ENCODE data around the gene LRCOL1.

Gene LRCOL1

GRCh38 chr12:132569856-132570480, 40.4 kb downstream of the LRCOL1 start:
- in situ Hi-C loops (cut with MboI; ENCODE audit: low sequenced_read_pairs) = no loop called here

GRCh38 chr12:132568826-132569480, 41.4 kb downstream of the LRCOL1 start:
- in situ Hi-C loops (cut with MboI; ENCODE audit: low sequenced_read_pairs) = no loop called here

GRCh38 chr12:132568301-132568700, 42.1 kb downstream of the LRCOL1 start:
- in situ Hi-C loops (cut with MboI; ENCODE audit: low sequenced_read_pairs) = no loop called here

- in situ Hi-C loops (cut with MboI; ENCODE audit: low sequenced_read_pairs) = no loop called here
Observed at GRCh38 chr12:132566516-132567131, 43.8 kb downstream of the LRCOL1 start.

- in situ Hi-C loops (cut with MboI; ENCODE audit: low sequenced_read_pairs) = no loop called here
Observed at GRCh38 chr12:132565365-132565764, 45.0 kb downstream of the LRCOL1 start.

- in situ Hi-C loops (cut with MboI; ENCODE audit: low sequenced_read_pairs) = no loop called here
Observed at GRCh38 chr12:132563911-132564310, 46.5 kb downstream of the LRCOL1 start.

- in situ Hi-C loops (cut with MboI; ENCODE audit: low sequenced_read_pairs) = no loop called here
Observed at GRCh38 chr12:132562489-132563021, 47.8 kb downstream of the LRCOL1 start.

- in situ Hi-C loops (cut with MboI; ENCODE audit: low sequenced_read_pairs) = no loop called here
Observed at GRCh38 chr12:132561427-132562156, 48.8 kb downstream of the LRCOL1 start.

- in situ Hi-C loops (cut with MboI; ENCODE audit: low sequenced_read_pairs) = no loop called here
Observed at GRCh38 chr12:132560614-132561426, 49.6 kb downstream of the LRCOL1 start.

GRCh38 chr12:132560364-132560613, 50.1 kb downstream of the LRCOL1 start:
- in situ Hi-C loops (cut with MboI; ENCODE audit: low sequenced_read_pairs) = no loop called here

- in situ Hi-C loops (cut with MboI; ENCODE audit: low sequenced_read_pairs) = no loop called here
Observed at GRCh38 chr12:132559652-132560363, 50.6 kb downstream of the LRCOL1 start.

GRCh38 chr12:132558861-132559623, 51.3 kb downstream of the LRCOL1 start:
- in situ Hi-C loops (cut with MboI; ENCODE audit: low sequenced_read_pairs) = no loop called here

- in situ Hi-C loops (cut with MboI; ENCODE audit: low sequenced_read_pairs) = no loop called here
Observed at GRCh38 chr12:132558042-132558856, 52.1 kb downstream of the LRCOL1 start.

- in situ Hi-C loops (cut with MboI; ENCODE audit: low sequenced_read_pairs) = no loop called here
Observed at GRCh38 chr12:132557291-132558015, 52.9 kb downstream of the LRCOL1 start.

- in situ Hi-C loops (cut with MboI; ENCODE audit: low sequenced_read_pairs) = no loop called here
Observed at GRCh38 chr12:132556801-132557200, 53.6 kb downstream of the LRCOL1 start.

- in situ Hi-C loops (cut with MboI; ENCODE audit: low sequenced_read_pairs) = no loop called here
Observed at GRCh38 chr12:132556216-132556615, 54.2 kb downstream of the LRCOL1 start.

GRCh38 chr12:132555686-132556085, 54.7 kb downstream of the LRCOL1 start:
- in situ Hi-C loops (cut with MboI; ENCODE audit: low sequenced_read_pairs) = no loop called here
